ENCODE data around the gene RBPMS2. TPM values are rescaled to one million over a fixed set of nuclear protein-coding genes. Genes with fewer than 3 reads are reported as not detected.
"Not testable (repeated sequence)": the region's sequence is repeated elsewhere in the genome, so short reads cannot be mapped to it uniquely, and the experiment has no call there.

The RBPMS2 gene
- total RNA-seq, 1 donor from 2014 or later = 1.9 TPM

DNA sequence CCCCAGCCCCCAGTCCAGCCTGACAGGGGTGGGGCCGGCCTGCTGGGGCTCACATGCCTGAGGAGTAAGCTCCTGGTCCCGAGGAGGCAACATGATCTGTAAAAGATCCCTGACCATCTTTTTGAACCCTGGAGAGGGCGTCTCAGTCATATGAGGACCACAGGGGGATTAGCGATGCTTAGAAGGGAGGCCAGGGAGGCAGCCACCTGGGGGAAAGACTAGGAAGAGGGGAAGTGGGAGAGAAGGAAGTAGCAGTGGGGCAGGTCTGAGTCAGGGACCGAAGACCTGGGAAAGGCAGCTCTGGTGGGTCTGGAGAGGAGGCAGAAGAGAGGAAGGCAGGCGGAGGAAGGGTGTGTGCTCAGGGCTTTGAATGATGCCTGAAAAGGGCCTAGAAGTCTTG is 31.1 kb upstream of the RBPMS2 start:
- DNase-seq (ENCODE audit: low read depth) = no peak
- Histone ChIP-seq H3K36me3 (ENCODE audit: control insufficient read depth, insufficient read depth, low read length) (no peaks in the 10 kb centered on the region), H3K4me3 (ENCODE audit: low read depth, low read length) (no peak overlapping the region), H3K27me3 (ENCODE audit: control insufficient read depth, insufficient read depth, low read length) (peaks cover 3% of the 10 kb centered on the region)
- TF ChIP-seq, protein P1, sequence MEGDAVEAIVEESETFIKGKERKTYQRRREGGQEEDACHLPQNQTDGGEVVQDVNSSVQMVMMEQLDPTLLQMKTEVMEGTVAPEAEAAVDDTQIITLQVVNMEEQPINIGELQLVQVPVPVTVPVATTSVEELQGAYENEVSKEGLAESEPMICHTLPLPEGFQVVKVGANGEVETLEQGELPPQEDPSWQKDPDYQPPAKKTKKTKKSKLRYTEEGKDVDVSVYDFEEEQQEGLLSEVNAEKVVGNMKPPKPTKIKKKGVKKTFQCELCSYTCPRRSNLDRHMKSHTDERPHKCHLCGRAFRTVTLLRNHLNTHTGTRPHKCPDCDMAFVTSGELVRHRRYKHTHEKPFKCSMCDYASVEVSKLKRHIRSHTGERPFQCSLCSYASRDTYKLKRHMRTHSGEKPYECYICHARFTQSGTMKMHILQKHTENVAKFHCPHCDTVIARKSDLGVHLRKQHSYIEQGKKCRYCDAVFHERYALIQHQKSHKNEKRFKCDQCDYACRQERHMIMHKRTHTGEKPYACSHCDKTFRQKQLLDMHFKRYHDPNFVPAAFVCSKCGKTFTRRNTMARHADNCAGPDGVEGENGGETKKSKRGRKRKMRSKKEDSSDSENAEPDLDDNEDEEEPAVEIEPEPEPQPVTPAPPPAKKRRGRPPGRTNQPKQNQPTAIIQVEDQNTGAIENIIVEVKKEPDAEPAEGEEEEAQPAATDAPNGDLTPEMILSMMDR (IDR thresholded peaks at IDR 0.05; ENCODE audit: insufficient read depth, low read length, poor library complexity, severe bottlenecking) = no peak

DNA sequence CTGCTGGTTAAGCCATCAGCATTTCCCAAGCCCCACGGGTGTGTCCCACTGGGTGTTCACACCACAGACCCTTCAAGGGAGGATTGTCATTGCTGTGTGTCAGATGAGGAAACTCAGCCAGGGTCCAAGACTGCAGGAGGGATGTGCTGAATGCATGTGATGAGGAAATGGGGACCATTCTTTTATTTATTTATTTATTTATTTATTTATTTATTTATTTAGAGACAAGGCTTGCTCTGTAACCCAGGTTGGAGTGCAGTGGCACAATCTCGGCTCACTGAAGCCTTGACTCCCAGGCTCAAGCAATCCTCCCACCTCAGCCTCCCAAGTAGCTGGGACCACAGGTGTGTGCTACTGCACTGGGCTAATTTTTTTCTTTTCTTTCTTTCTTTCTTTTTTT is 29.2 kb upstream of the RBPMS2 start:
- Histone ChIP-seq H3K4me3 (ENCODE audit: low read depth, low read length) (no peak overlapping the region), H3K36me3 (ENCODE audit: control insufficient read depth, insufficient read depth, low read length) (no peaks in the 10 kb centered on the region), H3K27me3 (ENCODE audit: control insufficient read depth, insufficient read depth, low read length) (peaks cover under 1% of the 10 kb centered on the region)
- no peak for DNase-seq (ENCODE audit: low read depth)
- TF ChIP-seq, protein P1 (IDR thresholded peaks at IDR 0.05; ENCODE audit: insufficient read depth, low read length, poor library complexity, severe bottlenecking) = no peak

DNA sequence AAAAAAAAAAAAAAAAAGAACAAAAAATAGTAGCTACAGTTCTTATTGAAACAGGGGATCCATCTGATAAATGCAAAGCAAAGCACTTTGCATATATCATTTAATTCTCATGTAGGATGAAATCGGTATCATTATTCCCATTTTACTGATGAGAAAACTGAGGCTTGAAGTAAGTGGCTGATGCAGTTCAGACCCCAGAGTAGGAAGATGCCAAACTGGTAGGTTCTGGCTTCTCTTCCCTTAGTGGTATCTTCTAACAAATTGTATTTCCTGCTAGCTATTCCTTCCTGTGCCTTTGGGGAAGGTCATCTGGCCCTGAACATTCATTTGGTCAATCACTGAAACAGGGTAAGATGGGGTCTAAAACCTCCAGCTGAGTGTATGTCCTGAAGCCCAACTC is 28.1 kb upstream of the RBPMS2 start:
- no peak for DNase-seq (ENCODE audit: low read depth)
- no peaks in the 10 kb centered on the region for H3K36me3 ChIP-seq (ENCODE audit: control insufficient read depth, insufficient read depth, low read length)
- no peaks in the 10 kb centered on the region for H3K27me3 ChIP-seq (ENCODE audit: control insufficient read depth, insufficient read depth, low read length)
- no peak overlapping the region for H3K4me3 ChIP-seq (ENCODE audit: low read depth, low read length)
- TF ChIP-seq, protein P1 (IDR thresholded peaks at IDR 0.05; ENCODE audit: insufficient read depth, low read length, poor library complexity, severe bottlenecking) = no peak

DNA sequence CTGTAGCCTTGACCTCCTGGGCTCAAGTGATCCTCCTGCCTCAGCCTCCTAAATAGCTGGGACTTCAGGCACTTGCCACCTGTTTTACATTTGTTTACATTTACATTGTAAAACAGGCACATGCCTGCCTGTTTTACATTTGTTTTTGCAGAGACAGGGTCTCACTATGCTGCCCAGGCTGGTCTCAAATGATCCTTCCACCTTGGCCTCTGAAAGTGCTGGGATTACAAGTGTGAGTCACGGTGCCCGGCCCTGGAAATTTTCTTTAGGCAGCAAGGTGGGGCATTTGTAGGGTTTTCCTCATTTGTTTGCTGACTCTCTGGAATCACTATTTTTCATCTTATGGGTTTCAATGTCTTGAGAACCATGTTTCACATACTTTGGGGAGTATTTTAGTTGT is 25.1 kb upstream of the RBPMS2 start:
- DNase-seq (ENCODE audit: low read depth) = no peak
- H3K27me3 ChIP-seq (ENCODE audit: control insufficient read depth, insufficient read depth, low read length) = no peaks in the 10 kb centered on the region
- TF ChIP-seq, protein P1 (IDR thresholded peaks at IDR 0.05; ENCODE audit: insufficient read depth, low read length, poor library complexity, severe bottlenecking) = no peak

DNA sequence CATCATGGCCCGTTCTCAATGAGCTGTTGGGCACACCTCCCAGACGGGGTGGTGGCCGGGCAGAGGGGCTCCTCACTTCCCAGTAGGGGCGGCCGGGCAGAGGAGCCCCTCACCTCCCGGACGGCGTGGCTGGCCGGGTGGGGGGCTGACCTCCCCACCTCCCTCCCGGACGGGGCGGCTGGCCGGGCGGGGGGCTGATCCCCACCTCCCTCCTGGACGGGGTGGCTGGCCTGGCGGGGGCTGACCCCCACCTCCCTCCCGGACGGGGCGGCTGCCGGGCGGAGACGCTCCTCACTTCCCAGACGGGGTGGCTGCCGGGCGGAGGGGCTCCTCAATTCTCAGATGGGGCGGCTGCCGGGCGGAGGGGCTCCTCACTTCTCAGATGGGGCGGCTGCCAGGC is 23.5 kb upstream of the RBPMS2 start:
- H3K27me3 ChIP-seq (ENCODE audit: control insufficient read depth, insufficient read depth, low read length); H3K36me3 ChIP-seq (ENCODE audit: control insufficient read depth, insufficient read depth, low read length); H3K4me3 ChIP-seq (ENCODE audit: low read depth, low read length); DNase-seq (ENCODE audit: low read depth): not testable (repeated sequence)

More for the DNA sequence above, 25.1 kb upstream of the RBPMS2 start:
- H3K4me3 ChIP-seq (ENCODE audit: low read depth, low read length) = no peak overlapping the region
- no peaks in the 10 kb centered on the region for H3K36me3 ChIP-seq (ENCODE audit: control insufficient read depth, insufficient read depth, low read length)

DNA sequence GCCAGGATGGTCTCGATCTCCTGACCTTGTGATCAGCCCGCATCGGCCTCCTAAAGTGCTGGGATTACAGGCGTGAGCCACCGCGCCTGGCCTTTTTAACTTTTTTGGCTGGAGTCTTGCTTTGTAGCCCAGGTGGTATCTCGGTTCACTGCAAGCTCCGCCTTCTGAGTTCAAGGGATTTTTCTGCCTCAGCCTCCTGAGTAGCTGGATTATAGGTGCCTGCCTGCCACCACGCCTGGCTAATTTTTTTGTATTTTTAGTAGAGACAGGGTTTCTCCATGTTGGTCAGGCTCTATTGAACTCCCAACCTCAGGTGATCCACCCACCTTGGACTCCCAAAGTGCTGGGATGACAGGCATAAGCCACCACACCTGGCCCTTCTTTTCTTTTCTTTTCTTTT is 20.5 kb upstream of the RBPMS2 start:
- H3K36me3 ChIP-seq (ENCODE audit: control insufficient read depth, insufficient read depth, low read length); H3K27me3 ChIP-seq (ENCODE audit: control insufficient read depth, insufficient read depth, low read length); H3K4me3 ChIP-seq (ENCODE audit: low read depth, low read length); DNase-seq (ENCODE audit: low read depth): not testable (repeated sequence)

DNA sequence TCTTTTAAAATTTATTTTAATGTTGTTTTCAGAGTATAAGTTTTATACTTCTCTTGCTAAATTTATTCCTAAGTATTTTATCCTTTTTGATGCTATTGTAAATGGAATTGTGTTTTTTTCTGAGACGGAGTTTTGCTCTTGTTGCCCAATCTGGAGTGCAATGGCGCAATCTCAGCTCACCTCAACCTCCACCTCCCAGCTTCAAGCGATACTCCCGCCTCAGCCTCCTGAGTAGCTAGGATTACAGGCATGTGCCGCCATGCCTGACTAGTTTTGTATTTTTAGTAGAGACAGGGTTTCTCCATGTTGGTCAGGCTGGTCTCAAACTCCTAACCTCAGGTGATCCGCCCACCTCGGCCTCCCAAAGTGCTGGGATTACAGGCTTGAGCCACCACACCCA is 19.9 kb upstream of the RBPMS2 start:
- not testable (repeated sequence) for DNase-seq (ENCODE audit: low read depth); H3K36me3 ChIP-seq (ENCODE audit: control insufficient read depth, insufficient read depth, low read length); H3K4me3 ChIP-seq (ENCODE audit: low read depth, low read length); H3K27me3 ChIP-seq (ENCODE audit: control insufficient read depth, insufficient read depth, low read length)

Measured in kidney epithelial cell (primary cell).